HG02763 (cell line): ENCODE results near the gene REPIN1.

ENCODE experiments used
- ATAC-seq: cut with Tn5 transposase; IDR thresholded peaks from one replicate; pipeline ENCODE4 v1.9.1; 2021; ENCODE audit warnings: mild to moderate bottlenecking, moderate library complexity; ENCODE audit not compliant: unreplicated experiment

The REPIN1 gene

DNA sequence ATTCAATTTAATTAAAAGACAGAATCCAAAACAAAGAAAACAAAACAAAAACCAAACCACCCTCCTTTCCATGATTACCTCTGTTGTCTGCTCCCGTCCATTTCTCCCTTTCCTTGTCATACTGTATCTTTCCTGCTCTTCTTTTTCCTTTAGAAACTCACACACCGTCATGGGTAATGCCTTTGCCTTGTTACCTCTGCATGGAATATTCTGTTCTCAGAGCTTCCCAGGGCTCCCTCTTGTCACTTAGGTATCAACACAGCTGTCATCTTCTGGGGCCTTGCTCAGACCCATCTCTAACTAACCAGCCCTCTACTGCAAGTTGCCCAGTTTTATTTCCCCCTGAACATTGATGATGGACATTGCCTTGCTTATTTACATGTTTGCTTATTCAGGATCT, 51.6 kb downstream of the REPIN1 start:
- no peak for ATAC-seq

DNA sequence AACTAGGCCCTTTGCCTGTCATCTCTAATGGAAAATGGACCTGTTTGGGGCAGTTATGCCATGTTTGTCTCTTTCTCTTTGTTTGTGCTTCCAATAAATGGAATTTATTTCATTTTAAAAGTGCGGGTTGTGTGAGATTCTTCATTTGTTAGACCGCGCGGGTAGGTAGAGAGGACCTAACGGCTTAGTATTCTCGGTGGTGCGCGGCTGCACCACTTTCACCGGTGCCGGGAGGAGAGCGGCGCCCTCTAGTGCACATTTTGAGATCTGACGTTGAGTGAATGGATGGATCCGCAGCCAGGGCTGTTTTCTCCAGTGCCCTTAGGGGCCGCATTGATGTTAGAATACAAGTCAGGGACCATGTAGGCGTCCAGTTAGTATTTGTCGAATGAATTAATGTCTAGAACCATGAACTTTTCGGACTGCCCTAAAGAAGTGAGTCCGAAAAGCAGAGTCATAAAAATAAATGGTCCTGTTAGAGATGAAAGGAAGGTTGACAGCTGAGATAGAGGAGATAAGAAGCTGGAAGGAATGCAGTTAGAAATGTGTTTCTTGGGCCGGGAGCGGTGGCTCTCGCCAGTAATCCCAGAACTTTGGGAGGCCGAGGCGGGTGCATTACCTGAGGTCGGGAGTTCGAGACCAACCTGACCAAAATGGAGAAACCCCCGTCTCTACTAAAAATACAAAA, 52.5 kb downstream of the REPIN1 start:
- ATAC-seq: peak; percentile 88

DNA sequence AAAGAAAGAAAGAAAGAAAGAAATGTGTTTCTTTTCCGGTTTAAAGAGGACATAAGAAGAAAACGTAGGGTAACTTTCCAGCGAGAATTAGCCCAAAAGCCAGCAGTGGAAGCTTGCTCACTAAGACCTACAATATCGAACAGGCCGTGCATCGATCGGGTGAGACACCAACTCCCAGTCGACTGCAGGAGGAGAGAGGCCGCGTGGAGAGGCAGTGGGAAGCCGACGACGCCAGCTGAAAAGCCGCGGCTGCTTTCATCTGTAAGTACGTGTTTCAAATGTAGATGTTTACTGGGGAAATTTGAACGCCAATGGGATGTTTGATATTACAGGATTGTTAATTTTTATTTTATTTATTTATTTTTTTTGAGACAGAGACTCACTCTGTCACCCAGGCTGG, 53.2 kb downstream of the REPIN1 start:
- no peak for ATAC-seq
